ENCODE data around the gene RNASE13.

DNA sequence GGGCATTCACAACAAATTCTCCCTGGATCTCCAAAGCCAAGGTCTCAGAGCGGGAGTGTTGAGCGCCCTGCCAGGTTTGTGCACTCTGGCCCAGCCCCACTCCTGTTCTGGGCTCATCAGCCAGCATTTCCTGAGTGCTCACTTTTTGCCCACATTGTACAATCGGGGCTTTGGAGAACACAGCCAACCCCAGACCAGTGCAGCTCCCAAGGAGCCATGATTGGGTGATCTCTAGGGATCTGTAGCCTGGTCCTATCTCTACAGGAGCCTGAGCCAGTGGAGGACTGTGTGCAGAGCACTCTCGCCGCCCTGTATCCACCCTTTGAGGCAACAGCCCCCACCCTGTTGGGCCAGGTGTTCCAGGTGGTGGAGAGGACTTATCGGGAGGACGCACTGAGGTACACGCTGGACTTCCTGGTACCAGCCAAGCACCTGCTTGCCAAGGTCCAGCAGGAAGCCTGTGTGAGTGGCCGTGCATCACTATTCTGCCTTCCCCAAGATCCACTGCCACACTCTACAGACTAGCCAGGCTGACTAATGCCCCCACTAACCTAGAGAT lies 38.3 kb upstream of the RNASE13 start:
- TF ChIP-seq POLR2A (IDR thresholded peaks at IDR 0.05; ENCODE audit: low read depth, low read length) (no peak), POLR2AphosphoS5 (IDR thresholded peaks at IDR 0.05; ENCODE audit: low read depth, low read length) (no peak)
